SU-DHL-6 (cell line): Measurements from ENCODE around the gene CDC42EP4.

Source experiments
- EZH2phosphoT487 ChIP-seq: fragments of 200-600 bp; sonication (generic), shearing (Covaris generic); conservative IDR thresholded peaks from 2 replicates; pipeline ENCODE4 v1.6.1; 2018; ENCODE audit warnings: mild to moderate bottlenecking, antibody characterized with exemption, low read length, moderate library complexity, mixed read lengths
- TF ChIP-seq, protein P1 (sequence below): fragments of 200-600 bp; sonication (generic); IDR thresholded peaks from one replicate; pipeline ENCODE4 v1.5.1; 2017; ENCODE audit warnings: antibody characterized with exemption, mild to moderate bottlenecking, low read length, moderate library complexity; ENCODE audit not compliant: insufficient read depth, poor library complexity, severe bottlenecking

DNA sequence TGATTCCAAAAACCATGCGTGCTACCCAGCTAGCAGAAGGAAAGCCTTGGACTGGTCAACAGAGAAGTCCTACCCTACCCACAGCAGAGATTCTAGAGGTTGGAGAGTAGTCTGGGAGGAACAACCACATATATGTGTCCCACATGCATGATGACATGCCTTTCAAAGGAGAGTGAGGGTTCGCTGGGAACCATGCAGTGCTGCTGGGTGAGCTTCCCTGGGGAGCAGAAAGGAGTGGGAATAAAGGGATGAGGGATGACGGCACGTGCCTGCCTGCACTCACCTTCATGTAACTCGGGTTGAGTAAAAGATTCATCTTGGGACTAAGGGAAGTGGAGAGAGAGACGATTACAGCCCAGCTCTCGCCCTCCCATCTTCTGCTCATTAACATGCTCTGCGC, 59.9 kb downstream of the CDC42EP4 start:
- TF ChIP-seq, protein P1, sequence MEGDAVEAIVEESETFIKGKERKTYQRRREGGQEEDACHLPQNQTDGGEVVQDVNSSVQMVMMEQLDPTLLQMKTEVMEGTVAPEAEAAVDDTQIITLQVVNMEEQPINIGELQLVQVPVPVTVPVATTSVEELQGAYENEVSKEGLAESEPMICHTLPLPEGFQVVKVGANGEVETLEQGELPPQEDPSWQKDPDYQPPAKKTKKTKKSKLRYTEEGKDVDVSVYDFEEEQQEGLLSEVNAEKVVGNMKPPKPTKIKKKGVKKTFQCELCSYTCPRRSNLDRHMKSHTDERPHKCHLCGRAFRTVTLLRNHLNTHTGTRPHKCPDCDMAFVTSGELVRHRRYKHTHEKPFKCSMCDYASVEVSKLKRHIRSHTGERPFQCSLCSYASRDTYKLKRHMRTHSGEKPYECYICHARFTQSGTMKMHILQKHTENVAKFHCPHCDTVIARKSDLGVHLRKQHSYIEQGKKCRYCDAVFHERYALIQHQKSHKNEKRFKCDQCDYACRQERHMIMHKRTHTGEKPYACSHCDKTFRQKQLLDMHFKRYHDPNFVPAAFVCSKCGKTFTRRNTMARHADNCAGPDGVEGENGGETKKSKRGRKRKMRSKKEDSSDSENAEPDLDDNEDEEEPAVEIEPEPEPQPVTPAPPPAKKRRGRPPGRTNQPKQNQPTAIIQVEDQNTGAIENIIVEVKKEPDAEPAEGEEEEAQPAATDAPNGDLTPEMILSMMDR = no peak
- no peak for TF ChIP-seq EZH2phosphoT487
